ENCODE results near the gene TIAM2.
A peak's percentile ranks its signal among the peaks of the same experiment; 100 is the strongest.

Gene TIAM2

DNA sequence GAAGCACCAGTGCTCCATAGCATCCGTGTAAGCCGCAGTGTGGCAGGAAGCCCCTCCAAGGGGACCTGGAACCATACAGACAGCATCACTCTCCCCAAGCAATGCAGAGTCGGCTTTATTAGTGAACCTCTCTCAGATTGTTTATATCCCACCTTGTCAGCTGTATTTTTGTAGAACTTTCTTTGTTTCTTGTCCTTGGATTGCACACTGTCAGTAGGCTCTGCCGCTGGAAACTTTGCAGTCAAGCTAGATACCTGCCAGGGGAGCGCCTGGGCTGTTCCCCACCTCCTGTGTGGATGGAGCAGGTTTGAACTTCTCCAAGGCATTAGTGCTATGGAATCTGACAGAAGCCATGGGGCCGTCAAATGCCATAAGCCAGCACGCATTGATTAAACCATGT, 250.1 kb downstream of the TIAM2 start:
- no peak for DNase-seq

GRCh38 chr6:155245831-155246230, 250.7 kb downstream of the TIAM2 start:
- DNase-seq, result no peak

DNA sequence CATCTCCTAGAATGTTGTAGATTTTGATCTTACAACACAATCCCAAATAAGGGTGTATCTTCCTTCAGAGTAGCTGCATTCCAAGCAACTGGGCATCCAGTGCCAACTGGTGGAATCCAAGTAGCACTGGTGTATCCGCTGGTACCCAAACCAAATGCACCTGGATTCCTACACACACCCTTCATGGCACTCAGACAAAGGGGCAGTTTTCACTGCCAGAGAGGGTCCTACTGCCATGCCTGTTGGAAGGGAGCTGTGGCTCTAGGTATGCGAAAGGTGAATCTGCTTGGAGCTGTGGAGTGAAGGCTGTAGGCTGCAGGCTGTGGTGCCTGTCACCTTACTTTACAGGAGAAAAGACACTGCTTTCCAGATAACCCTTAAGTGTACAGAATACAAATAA, 251.7 kb downstream of the TIAM2 start:
- no peak for DNase-seq

DNA sequence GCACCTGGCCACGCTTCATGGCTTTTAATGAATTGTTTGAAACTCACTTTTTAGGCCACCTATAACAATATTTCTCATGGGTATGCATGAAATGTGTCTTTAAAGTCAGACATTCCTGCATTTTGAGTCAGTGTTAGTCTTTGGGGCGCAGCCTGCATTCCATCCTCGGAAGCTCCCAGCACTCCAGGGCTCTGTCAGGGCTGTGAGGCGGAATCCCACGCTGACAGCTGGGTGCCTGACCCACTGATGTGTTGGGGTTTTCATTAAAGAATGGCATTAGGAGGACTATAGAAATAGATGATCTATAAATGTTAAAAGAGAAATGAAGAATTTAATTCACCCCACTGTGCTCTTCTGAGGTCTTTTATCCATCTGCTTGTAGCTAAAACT, 252.5 kb downstream of the TIAM2 start:
- no peak for DNase-seq

DNA sequence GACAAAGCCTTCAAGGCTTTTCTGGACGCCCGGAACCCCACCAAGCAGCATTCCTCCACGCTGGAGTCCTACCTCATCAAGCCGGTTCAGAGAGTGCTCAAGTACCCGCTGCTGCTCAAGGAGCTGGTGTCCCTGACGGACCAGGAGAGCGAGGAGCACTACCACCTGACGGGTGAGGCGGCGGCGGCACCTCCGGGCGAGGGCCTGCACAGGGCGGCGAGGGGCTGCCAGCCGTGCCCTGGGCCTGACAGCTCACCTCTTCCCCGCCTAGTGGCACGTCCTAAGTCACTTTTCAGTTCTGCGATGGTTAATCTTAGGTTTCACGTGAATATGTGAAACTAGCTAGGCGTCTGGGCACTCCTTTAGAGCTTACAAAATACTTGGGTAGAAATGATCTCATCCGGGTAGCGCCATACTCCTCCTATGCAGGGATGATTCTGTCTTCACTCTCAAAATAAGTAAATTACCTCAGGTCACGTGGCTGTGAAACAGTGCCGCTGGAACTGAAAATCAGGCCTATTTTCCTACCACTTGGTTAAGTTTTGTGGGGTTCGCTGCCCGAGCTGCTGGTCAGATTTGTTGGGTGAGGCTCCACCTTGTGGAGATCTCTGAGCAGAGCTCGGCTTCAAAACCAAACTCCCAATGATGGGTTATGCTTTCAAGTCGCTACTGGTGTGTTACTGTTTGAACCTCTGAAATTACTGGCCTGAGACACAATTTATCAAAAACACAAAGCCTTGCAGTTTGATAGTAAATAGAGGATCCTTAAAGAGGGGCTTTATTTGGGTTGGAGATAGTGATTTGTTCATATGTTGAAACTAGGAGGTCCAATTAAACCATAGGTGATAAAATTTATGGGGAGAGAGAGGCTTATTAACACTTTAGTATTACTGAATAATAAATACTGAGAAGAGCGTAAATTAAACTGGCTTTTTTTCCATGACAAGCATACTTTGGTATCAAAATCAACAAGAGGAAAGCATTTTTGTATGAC, 253.2 kb downstream of the TIAM2 start:
- peak; percentile 13 for DNase-seq

GRCh38 chr6:155250701-155251381, 255.7 kb downstream of the TIAM2 start:
- DNase-seq, result no peak

- no peak for DNase-seq
Observed at GRCh38 chr6:155252581-155252980, 257.5 kb downstream of the TIAM2 start.

GRCh38 chr6:155253337-155253736, 258.2 kb downstream of the TIAM2 start:
- DNase-seq, result no peak

DNA sequence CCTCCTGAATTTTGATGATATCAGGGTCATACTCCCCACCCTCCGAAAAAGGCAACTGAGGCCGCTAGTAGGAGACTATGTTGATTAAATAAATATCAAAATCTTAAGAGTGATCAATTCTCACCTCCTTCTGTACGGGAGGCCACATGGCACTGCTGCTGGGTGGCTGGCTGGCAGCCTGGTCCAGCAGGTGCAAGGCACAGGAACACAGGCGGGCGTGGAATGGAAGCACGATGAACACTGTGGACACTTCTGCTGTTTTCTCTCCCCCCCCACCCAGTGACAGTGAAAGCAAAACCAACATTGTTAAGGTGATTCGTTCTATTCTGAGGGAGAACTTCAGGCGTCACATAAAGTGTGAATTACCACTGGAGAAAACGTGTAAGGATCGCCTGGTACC, 259.0 kb downstream of the TIAM2 start:
- DNase-seq, result no peak

DNA sequence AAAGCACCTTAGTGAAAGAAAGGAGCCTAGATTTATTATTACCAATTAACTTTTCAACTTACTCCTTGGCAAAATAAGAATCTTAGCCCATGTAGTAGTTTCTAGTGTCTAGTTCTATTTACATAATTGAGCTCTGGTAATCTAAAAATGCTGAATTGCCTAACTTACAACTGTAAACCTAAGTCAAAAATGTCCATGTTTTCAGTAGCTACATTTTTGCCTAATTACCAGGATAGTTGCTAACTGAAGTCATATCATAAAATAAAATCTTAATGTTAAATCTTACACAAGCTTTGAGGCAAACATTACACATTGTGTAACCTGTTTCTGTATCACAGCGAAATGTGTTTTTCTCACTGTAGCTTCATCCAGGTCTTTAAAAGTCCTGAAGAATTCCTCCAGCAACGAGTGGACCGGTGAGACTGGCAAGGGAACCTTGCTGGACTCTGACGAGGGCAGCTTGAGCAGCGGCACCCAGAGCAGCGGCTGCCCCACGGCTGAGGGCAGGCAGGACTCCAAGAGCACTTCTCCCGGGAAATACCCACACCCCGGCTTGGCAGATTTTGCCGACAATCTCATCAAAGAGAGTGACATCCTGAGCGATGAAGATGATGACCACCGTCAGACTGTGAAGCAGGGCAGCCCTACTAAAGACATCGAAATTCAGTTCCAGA, 261.1 kb downstream of the TIAM2 start:
- DNase-seq, result no peak

DNA sequence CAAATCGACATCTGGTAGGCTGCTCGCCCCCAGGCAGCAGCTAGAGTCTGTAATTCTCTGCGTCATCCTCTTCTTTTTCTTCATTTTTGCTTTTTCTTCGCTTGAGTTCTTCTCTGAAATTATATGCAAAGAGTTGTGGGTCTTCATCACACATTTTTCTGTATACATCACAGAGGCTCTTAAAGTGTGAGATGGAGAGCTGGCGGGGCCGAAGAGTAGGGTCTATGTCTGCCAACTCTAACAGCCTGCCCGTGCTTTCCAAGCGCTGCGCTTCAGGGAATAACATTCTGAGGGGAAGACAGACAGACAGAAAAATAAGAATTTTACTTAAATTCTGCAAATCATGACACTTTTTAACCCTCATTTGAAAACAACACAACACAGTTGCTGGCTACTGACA, 262.7 kb downstream of the TIAM2 start:
- DNase-seq, result no peak

- no peak for DNase-seq
Observed at GRCh38 chr6:155259204-155259603, 264.1 kb downstream of the TIAM2 start.

DNA sequence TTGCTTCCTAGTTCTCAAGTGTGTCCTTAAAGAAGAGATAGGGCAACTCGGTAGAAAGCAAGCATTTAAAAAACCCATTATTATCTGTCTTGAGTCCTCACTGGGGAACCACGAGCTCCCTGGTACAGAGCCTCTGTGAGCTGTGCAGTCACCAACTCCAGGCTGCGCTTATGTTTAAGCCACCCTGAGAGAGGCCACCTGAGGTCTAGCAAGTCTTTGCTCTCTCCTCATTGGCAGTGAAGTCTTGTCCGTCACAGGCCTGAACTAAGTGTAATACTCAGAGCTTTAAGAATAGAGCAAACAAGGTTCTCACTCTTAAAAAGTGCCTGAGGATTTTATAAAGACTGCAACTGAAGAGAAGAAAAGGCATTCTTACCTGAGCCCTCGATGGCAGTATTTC, 264.8 kb downstream of the TIAM2 start:
- no peak for DNase-seq

DNA sequence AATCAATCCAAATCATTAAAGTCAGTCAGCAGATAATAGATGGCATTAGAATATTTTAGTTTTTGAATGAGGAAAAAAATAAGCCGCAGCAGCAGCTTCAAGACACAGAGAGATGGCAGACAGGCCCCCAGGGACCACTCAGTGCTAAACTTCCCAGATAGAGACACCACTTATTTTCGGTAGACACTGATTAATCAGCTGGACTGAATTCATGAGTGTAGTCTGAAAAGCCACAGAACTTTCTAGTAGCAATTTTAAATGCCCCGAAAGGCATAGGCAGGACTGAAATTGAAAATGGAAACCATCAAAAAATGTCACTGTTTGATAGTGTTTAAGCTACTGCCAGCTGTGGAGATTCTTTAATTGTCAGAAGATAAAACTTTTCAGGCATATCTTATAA, 265.6 kb downstream of the TIAM2 start:
- no peak for DNase-seq

DNA sequence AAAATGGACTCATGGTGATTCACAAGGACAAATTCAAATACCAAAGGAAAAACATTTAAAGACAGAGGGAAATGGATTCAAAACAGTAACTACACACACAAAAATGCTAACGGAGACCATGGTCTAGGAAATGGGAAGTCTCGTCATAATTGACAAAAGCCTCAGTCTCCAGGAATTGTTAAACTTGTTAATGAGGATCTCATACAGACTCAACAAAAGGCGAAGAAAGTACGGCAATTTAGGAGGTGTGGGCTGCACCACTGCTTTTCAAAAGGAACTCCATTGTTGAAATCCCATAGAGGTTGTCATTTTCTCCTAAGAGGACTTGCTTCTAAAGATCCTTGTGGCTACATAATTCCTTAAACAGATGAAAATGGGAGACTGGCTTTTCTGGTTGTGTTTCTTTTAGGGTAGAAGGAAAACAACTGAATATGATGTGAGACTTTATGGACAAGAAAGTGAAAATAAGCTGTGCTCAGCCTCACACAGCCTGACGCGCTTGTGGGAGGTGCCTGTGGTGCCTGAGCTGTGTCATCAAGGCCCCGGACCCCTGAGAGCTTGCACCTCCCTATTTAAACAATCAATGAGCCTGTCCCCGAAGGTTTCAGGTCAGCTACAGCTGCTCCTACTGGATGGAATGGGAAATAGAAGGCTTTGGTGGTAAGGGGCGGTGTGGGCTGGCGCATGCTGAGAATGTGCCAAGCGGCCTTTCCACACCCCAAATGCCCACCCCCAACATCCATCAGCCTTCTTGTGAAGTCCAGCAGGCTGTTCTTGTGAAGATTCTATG, 266.2 kb downstream of the TIAM2 start:
- no peak for DNase-seq

DNA sequence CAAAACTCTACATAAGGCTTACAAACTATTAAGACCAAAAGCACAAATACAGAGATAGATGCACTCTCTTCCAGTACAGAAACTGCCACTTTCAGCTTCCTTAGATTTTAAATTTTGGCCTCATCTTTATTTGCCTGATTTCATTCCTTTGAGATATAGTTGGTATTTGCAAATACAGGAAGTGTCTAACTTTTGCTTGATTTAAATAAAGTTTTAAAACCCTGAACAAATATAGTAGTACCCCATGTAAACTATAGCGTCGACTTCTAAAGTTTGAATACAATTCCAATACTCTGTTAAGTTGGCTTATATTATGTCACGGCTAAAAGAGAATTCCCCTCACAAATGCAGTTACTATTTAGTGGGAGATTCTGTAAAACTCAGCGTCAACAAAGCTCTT, 267.5 kb downstream of the TIAM2 start:
- DNase-seq, result no peak

GRCh38 chr6:155263373-155264063, 268.4 kb downstream of the TIAM2 start, which contains the start of gene CLDN20:
CLDN20 (plus strand) TSS chr6:155264013; CDS start chr6:155275720, 11,707 bp downstream.
- no peak for DNase-seq

DNA sequence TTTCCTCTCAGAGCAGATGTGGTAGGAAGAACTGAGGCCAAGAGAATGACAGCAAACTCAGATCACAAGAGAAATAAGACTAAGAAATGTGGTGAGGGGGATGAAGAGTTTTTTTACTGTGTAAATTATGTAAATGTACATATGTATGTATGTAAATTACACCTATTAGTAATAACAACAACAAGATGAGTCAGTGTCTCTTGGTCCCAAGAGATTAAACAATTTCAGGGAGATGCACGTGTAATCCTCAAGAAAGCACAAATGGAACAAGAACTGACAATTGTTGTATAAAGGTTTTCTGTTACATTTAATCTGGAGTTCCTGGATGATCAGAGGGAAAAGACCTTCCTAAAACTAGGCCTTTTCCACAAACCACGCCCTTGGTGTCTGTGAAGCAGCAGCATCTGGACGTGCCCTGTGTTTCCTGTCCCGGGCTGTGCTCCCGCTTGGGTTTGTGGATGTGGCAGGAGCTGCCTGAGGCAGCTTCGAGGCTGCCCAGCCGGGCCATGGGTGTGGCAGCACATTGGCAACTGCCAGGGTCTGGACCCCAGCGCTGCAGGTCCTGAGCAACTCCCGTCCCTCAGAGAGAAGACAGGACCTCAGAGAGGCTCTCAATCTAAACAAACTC, 269.7 kb downstream of the TIAM2 start:
- DNase-seq, result no peak

DNA sequence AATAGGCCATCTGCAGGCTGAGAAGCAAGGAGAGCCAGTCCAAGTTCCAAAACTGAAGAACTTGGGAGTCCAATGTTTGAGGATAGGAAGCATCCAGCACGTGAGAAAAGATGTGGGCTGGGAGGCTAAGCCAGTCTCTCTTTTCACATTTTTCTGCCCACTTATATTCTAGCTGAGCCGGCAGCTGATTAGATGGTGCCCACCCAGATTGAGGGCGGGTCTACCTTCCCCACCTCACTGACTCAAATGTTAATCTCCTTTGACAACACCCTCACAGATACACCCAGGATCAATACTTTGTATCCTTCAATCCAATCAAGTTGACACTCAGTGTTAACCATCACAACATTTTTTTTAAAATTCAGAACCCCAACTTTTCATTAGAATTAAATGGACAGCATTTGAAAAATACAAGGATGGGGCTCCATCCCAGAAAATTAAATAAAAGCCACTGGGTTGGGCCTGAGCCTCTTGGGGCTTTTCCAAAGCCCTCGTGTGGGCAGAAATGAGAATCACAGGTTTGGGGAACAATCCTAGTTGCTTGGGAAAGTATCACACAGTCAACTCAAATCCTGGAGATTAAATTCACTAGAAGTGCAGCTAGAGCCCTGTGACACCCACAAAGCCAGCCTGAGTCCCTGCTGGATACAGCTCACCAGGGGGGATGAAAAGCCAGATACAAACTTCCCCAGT, 270.9 kb downstream of the TIAM2 start:
- DNase-seq, result no peak

DNA sequence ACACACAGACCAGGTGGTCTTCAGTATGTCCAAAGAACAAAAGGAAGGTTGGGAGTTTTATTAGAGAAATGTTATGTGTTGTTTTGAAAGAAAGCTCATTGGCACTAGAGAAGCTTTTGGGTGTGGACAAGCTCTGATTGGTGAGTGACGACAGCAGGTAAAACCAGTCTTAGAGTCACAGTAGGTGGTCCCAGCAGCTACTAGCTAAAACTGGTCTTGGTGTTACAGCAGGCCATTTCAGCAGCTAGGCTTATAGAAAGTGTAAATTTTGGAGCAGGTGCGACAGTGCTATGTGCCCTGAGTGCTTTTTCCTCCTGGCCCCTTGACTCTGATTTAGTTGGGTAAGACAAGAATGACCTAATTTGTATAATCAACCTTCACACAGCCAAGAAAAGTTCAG, 272.3 kb downstream of the TIAM2 start:
- no peak for DNase-seq
